Measurements from ENCODE around the gene USP17L13. TPM values are rescaled to one million over a fixed set of nuclear protein-coding genes. Genes with fewer than 3 reads are reported as not detected.

Gene USP17L13
- total RNA-seq = not detected in 2 replicates

GRCh38 chr4:9224596-9224995, at the start of gene USP17L13:
Gene USP17L13, plus strand, starts transcription at chr4:9224896. Its CDS starts 0 bp downstream, at chr4:9224896.

GRCh38 chr4:9210357-9210756, 14.3 kb upstream of the USP17L13 start, which contains the start of gene USP17L10:
Gene USP17L10, plus strand, starts transcription at chr4:9210657. Its CDS starts 0 bp downstream, at chr4:9210657.

GRCh38 chr4:9215105-9215504, 9.6 kb upstream of the USP17L13 start, which contains the start of gene USP17L11:
Gene USP17L11, plus strand, starts transcription at chr4:9215405. Its CDS starts 0 bp downstream, at chr4:9215405.

GRCh38 chr4:9219852-9220251, 4.8 kb upstream of the USP17L13 start, which contains the start of gene USP17L12:
Gene USP17L12, plus strand, starts transcription at chr4:9220152. Its CDS starts 0 bp downstream, at chr4:9220152.

GRCh38 chr4:9234085-9234484, 9.4 kb downstream of the USP17L13 start, which contains the start of gene USP17L15:
Gene USP17L15, plus strand, starts transcription at chr4:9234385. Its CDS starts 0 bp downstream, at chr4:9234385.

GRCh38 chr4:9243579-9243978, 18.9 kb downstream of the USP17L13 start, which contains the start of gene USP17L17:
Gene USP17L17, plus strand, starts transcription at chr4:9243879. Its CDS starts 0 bp downstream, at chr4:9243879.

GRCh38 chr4:9247953-9248680, 23.4 kb downstream of the USP17L13 start, which contains the start of gene USP17L18:
Gene USP17L18, plus strand, starts transcription at chr4:9248630. Its CDS starts 0 bp downstream, at chr4:9248630.

GRCh38 chr4:9253078-9253477, 28.4 kb downstream of the USP17L13 start, which contains the start of gene USP17L19:
Gene USP17L19, plus strand, starts transcription at chr4:9253378. Its CDS starts 0 bp downstream, at chr4:9253378.

GRCh38 chr4:9257824-9258223, 33.1 kb downstream of the USP17L13 start, which contains the start of gene USP17L20:
Gene USP17L20, plus strand, starts transcription at chr4:9258124. Its CDS starts 0 bp downstream, at chr4:9258124.

GRCh38 chr4:9262572-9262971, 37.9 kb downstream of the USP17L13 start, which contains the start of gene USP17L21:
Gene USP17L21, plus strand, starts transcription at chr4:9262872. Its CDS starts 0 bp downstream, at chr4:9262872.

GRCh38 chr4:9267319-9267718, 42.6 kb downstream of the USP17L13 start, which contains the start of gene USP17L22:
Gene USP17L22, plus strand, starts transcription at chr4:9267619. Its CDS starts 0 bp downstream, at chr4:9267619.

Other genes with a start within 250 kb of the USP17L13 start
- gene FAM90A26, start 54.5 kb upstream of the USP17L13 start, total RNA-seq = not detected in 2 replicates
- gene USP17L10, start 14.2 kb upstream of the USP17L13 start, total RNA-seq = not detected in 2 replicates
- not detected in 2 replicates for gene USP17L11, start 9.5 kb upstream of the USP17L13 start, total RNA-seq
- gene USP17L12, start 4.7 kb upstream of the USP17L13 start, total RNA-seq = not detected in 2 replicates
- not detected in 2 replicates for gene USP17L15, start 9.5 kb downstream of the USP17L13 start, total RNA-seq
- gene USP17L17, start 19.0 kb downstream of the USP17L13 start, total RNA-seq = not detected in 2 replicates
- not detected in 2 replicates for gene USP17L18, start 23.7 kb downstream of the USP17L13 start, total RNA-seq
- gene USP17L19, start 28.5 kb downstream of the USP17L13 start, total RNA-seq = not detected in 2 replicates
- not detected in 2 replicates for gene USP17L20, start 33.2 kb downstream of the USP17L13 start, total RNA-seq
- not detected in 2 replicates for gene USP17L21, start 38.0 kb downstream of the USP17L13 start, total RNA-seq
- gene USP17L22, start 42.7 kb downstream of the USP17L13 start, total RNA-seq = not detected in 2 replicates
- not detected in 2 replicates for gene USP17L24, start 100.3 kb downstream of the USP17L13 start, total RNA-seq
- not detected in 2 replicates for gene USP17L25, start 105.0 kb downstream of the USP17L13 start, total RNA-seq
- not detected in 2 replicates for gene USP17L26, start 109.8 kb downstream of the USP17L13 start, total RNA-seq
- not detected in 2 replicates for gene USP17L5, start 114.5 kb downstream of the USP17L13 start, total RNA-seq
- not detected in 2 replicates for gene USP17L27, start 119.3 kb downstream of the USP17L13 start, total RNA-seq
- not detected in 2 replicates for gene USP17L28, start 124.0 kb downstream of the USP17L13 start, total RNA-seq
- not detected in 2 replicates for gene USP17L29, start 128.7 kb downstream of the USP17L13 start, total RNA-seq
- gene USP17L30, start 138.2 kb downstream of the USP17L13 start, total RNA-seq = not detected in 2 replicates
- gene DEFB131A, start 219.5 kb downstream of the USP17L13 start, total RNA-seq = not detected in 2 replicates